SK-N-SH (cell line): Measurements from ENCODE around the gene NPEPL1. TPM values are rescaled to one million over a fixed set of nuclear protein-coding genes. Genes with fewer than 3 reads are reported as not detected.

Experiments
- CTCF ChIA-PET: fragments of 300-600, 350-600 bp; formaldehyde crosslinking; extraction: SDS; loops from one replicate; lab custom pipeline; 2021; lab: Yijun Ruan, JAX
- POLR2A ChIA-PET: fragments of 350-600 bp; sonication (Branson Sonifier 250); formaldehyde crosslinking; extraction: SDS; loops from one replicate; lab custom pipeline; 2020; ENCODE audit warnings: antibody characterized with exemption, inconsistent platforms; lab: Yijun Ruan, JAX
- DNase-seq: peaks from one replicate; pipeline ENCODE4 v3.0.0; 2012
- H2AFZ ChIP-seq: fragments of 200-600 bp; sonication (generic); 2 replicates; pipeline ENCODE4 v1.8.1; 2016; ENCODE audit warnings: antibody characterized with exemption, mild to moderate bottlenecking, low read depth
- H3F3A ChIP-seq: fragments of 200-600 bp; sonication (generic); replicated peaks from 2 replicates; pipeline ENCODE3; 2016; ENCODE audit warnings: antibody characterized with exemption, mild to moderate bottlenecking; ENCODE audit not compliant: insufficient read depth
- H3K27ac ChIP-seq, 2 experiments: fragments of 200-500 bp in 1 of 2; fragments of 200-600 bp in 1 of 2; sonication (Bioruptor generic) in 1 of 2; sonication (generic), shearing (Covaris generic) in 1 of 2; 2 replicates each; pipeline versions ENCODE4 v1.5.1 to v1.6.1; 2014 to 2016; ENCODE audit warnings: low read depth in 2 of 2, inconsistent platforms in 1 of 2, low read length in 1 of 2, mild to moderate bottlenecking in 1 of 2, mixed read lengths in 1 of 2
- H3K27me3 ChIP-seq: fragments of 200-600 bp; sonication (generic), shearing (Covaris generic); 2 replicates; pipeline ENCODE4 v1.6.1; 2016; ENCODE audit warnings: mixed run types; ENCODE audit not compliant: insufficient read depth
- H3K36me3 ChIP-seq, 2 experiments: fragments of 200-500 bp in 1 of 2; fragments of 200-600 bp in 1 of 2; sonication (Bioruptor generic) in 1 of 2; sonication (generic) in 1 of 2; replicated peaks in 1 of 2; 2 replicates each; pipeline versions ENCODE3 to v1.5.1; 2014 to 2016; ENCODE audit warnings: low read length in 1 of 2, mild to moderate bottlenecking in 1 of 2; ENCODE audit not compliant: insufficient read depth in 2 of 2, control insufficient read depth in 1 of 2
- H3K4me1 ChIP-seq, 2 experiments: fragments of 200-500 bp in 1 of 2; fragments of 200-600 bp in 1 of 2; sonication (Bioruptor generic) in 1 of 2; sonication (generic), shearing (Covaris generic) in 1 of 2; 2 replicates each; pipeline versions ENCODE4 v1.5.1 to v1.6.1; 2014 to 2016; ENCODE audit warnings: low read depth in 1 of 2, low read length in 1 of 2, mixed run types in 1 of 2; ENCODE audit not compliant: insufficient read depth in 2 of 2, control insufficient read depth in 1 of 2
- H3K4me2 ChIP-seq: fragments of 200-600 bp; sonication (generic), shearing (Covaris generic); 2 replicates; pipeline ENCODE4 v1.6.1; 2017; ENCODE audit warnings: mixed run types
- H3K4me3 ChIP-seq, 2 experiments: fragments of 200-500 bp in 1 of 2; fragments of 200-600 bp in 1 of 2; sonication (Bioruptor generic) in 1 of 2; sonication (generic), shearing (Covaris generic) in 1 of 2; 2 replicates each; pipeline versions ENCODE4 v1.5.1 to v1.8.1; 2014 to 2016; ENCODE audit warnings: low read depth in 2 of 2, inconsistent platforms in 1 of 2, low read length in 1 of 2, mild to moderate bottlenecking in 1 of 2, mixed read lengths in 1 of 2, moderate library complexity in 1 of 2
- H3K79me2 ChIP-seq: fragments of 200-600 bp; sonication (generic); 2 replicates; pipeline ENCODE4 v1.8.1; 2017; ENCODE audit warnings: mild to moderate bottlenecking; ENCODE audit not compliant: insufficient read depth
- H3K9ac ChIP-seq: fragments of 200-600 bp; sonication (generic); 2 replicates; pipeline ENCODE4 v1.6.1; 2017; ENCODE audit warnings: mixed run types
- H3K9me2 ChIP-seq: fragments of 200-600 bp; sonication (generic); 2 replicates; pipeline ENCODE4 v1.6.1; 2017; ENCODE audit warnings: mixed run types
- H3K9me3 ChIP-seq: fragments of 200-600 bp; sonication (generic); 2 replicates; pipeline ENCODE4 v1.6.1; 2017; ENCODE audit warnings: mixed run types, mild to moderate bottlenecking, moderate library complexity
- H4K20me1 ChIP-seq: fragments of 200-600 bp; sonication (generic); 2 replicates; pipeline ENCODE4 v1.6.1; 2017; ENCODE audit warnings: mild to moderate bottlenecking, mixed run types; ENCODE audit not compliant: insufficient read depth
- CHD2 ChIP-seq: fragments of 150-350 bp; IDR thresholded peaks from 2 replicates; pipeline ENCODE4 v1.6.1; 2018; ENCODE audit warnings: low read length; ENCODE audit not compliant: partially characterized antibody
- CTCF ChIP-seq: fragments of 200-600 bp; sonication (generic); IDR thresholded peaks from 2 replicates; pipeline ENCODE4 v1.6.1; 2017; ENCODE audit warnings: antibody characterized with exemption, mild to moderate bottlenecking, moderate library complexity
- ELF1 ChIP-seq: IDR thresholded peaks from 2 replicates; pipeline ENCODE4 v1.4.0; 2012
- EP300 ChIP-seq, 2 experiments: IDR thresholded peaks; 2 replicates each; pipeline versions ENCODE4 v1.4.0 to v1.6.1; 2012; ENCODE audit warnings: borderline replicate concordance in 1 of 2, low read depth in 1 of 2, low read length in 1 of 2
- FOSL2 ChIP-seq: IDR thresholded peaks from 2 replicates; pipeline ENCODE4 v1.4.0; 2012; ENCODE audit warnings: low read depth, mild to moderate bottlenecking, moderate library complexity, borderline replicate concordance
- FOXJ3 ChIP-seq: sonication (generic); formaldehyde crosslinking; IDR thresholded peaks from 2 replicates; pipeline ENCODE4 v1.5.1; 2020; ENCODE audit warnings: mild to moderate bottlenecking, missing genetic modification reagents
- GABPA ChIP-seq: IDR thresholded peaks from 2 replicates; pipeline ENCODE4 v1.4.0; 2012; ENCODE audit warnings: low read depth, mild to moderate bottlenecking
- GATA2 ChIP-seq: sonication (generic); formaldehyde crosslinking; IDR thresholded peaks from 2 replicates; pipeline ENCODE4 v1.5.0; 2020; ENCODE audit warnings: mild to moderate bottlenecking, missing genetic modification reagents
- IRF3 ChIP-seq: fragments of 150-350 bp; IDR thresholded peaks from 2 replicates; pipeline ENCODE4 v1.6.1; 2016; ENCODE audit warnings: mild to moderate bottlenecking, low read depth, low read length
- MAX ChIP-seq: IDR thresholded peaks from 2 replicates; pipeline ENCODE4 v1.4.0; 2012; ENCODE audit warnings: low read depth
- MEF2A ChIP-seq: IDR thresholded peaks from 2 replicates; pipeline ENCODE4 v1.4.0; 2012; ENCODE audit warnings: low read depth, borderline replicate concordance
- MXI1 ChIP-seq: IDR thresholded peaks from 2 replicates; pipeline ENCODE4 v1.6.1; 2012; ENCODE audit warnings: mild to moderate bottlenecking, low read depth, low read length, improper control_type of control experiment
- RCOR1 ChIP-seq: fragments of 150-350 bp; IDR thresholded peaks from 2 replicates; pipeline ENCODE4 v1.6.1; 2017; ENCODE audit warnings: antibody characterized with exemption, low read length
- RFX5 ChIP-seq: IDR thresholded peaks from 2 replicates; pipeline ENCODE4 v1.6.1; 2012; ENCODE audit warnings: mild to moderate bottlenecking, improper control_type of control experiment, low read length
- SIN3A ChIP-seq: IDR thresholded peaks from 2 replicates; pipeline ENCODE4 v1.6.1; 2012; ENCODE audit warnings: low read depth, mild to moderate bottlenecking, low read length, moderate library complexity, borderline replicate concordance
- SMC3 ChIP-seq: IDR thresholded peaks from 2 replicates; pipeline ENCODE4 v1.6.1; 2012; ENCODE audit warnings: low read depth, low read length, improper control_type of control experiment
- TCF12 ChIP-seq: IDR thresholded peaks from 2 replicates; pipeline ENCODE4 v1.4.0; 2012
- USF1 ChIP-seq: IDR thresholded peaks from 2 replicates; pipeline ENCODE4 v1.4.0; 2012; ENCODE audit warnings: low read depth, borderline replicate concordance
- ZBTB33 ChIP-seq: IDR thresholded peaks from 2 replicates; pipeline ENCODE4 v1.4.0; 2012; ENCODE audit warnings: low read depth, borderline replicate concordance
- WGBS: methylation state at CpG from one replicate; pipeline ENCODE4 v1.1.6; 2017; ENCODE audit warnings: low lambda C conversion rate; 5-methylcytosine and 5-hydroxymethylcytosine counted together
- polyA plus RNA-seq, 3 experiments: library from polyadenylated mRNA; depleted of rRNA; stranded (reverse); fragments of >200 nt; gene quantifications; 2 replicates each; pipeline ENCODE4 v1.2.3, GENCODE V29; 2012

The NPEPL1 gene
- polyA plus RNA-seq, 1 of the 3 experiments (the other 2 are of a cell fraction) = 2.8 TPM

GRCh38 chr20:58731192-58731591 is 38.6 kb downstream of the NPEPL1 start:
- TF ChIP-seq RCOR1 (no peak), ZBTB33 (no peak), MAX (no peak), FOXJ3 (CRISPR knock-in tag) (no peak), SIN3A (no peak), MXI1 (no peak), SMC3 (no peak), CHD2 (no peak), RFX5 (no peak), USF1 (no peak), ELF1 (no peak), GABPA (no peak), TCF12 (no peak), CTCF (no peak), GATA2 (CRISPR knock-in tag) (no peak)
- no peak overlapping the region for H3K4me3 ChIP-seq
- no peak for DNase-seq
- no peaks in the 10 kb centered on the region for H3F3A ChIP-seq
- WGBS = 56% methylated on average over 2 of the region's 2 CpGs
- ChIA-PET POLR2A (no interaction called here), CTCF (no interaction called here)
- no peak overlapping the region for H3K27ac ChIP-seq
- H3K36me3 ChIP-seq = no peaks in the 10 kb centered on the region
- H3K9ac ChIP-seq = no peak overlapping the region
- no peaks in the 10 kb centered on the region for H3K4me1 ChIP-seq
- no peaks in the 10 kb centered on the region for H3K9me2 ChIP-seq
- peaks cover 4% of the 10 kb centered on the region; the same call in 1 of the 2 replicates for H3K9me3 ChIP-seq
- H3K27me3 ChIP-seq = no peaks in the 10 kb centered on the region
- H4K20me1 ChIP-seq = no peaks in the 10 kb centered on the region
- no peak overlapping the region for H2AFZ ChIP-seq
- no peaks in the 10 kb centered on the region for H3K79me2 ChIP-seq
- no peak overlapping the region for H3K4me2 ChIP-seq

- Histone ChIP-seq H3K27ac (no peak overlapping the region), H4K20me1 (no peaks in the 10 kb centered on the region), H3K9me2 (no peaks in the 10 kb centered on the region), H3K9ac (no peak overlapping the region), H3K27me3 (no peaks in the 10 kb centered on the region), H3F3A (no peaks in the 10 kb centered on the region), H3K4me3 (no peak overlapping the region), H3K36me3 (no peaks in the 10 kb centered on the region), H3K4me1 (no peaks in the 10 kb centered on the region), H3K9me3 (no peaks in the 10 kb centered on the region), H3K4me2 (no peak overlapping the region), H2AFZ (no peak overlapping the region), H3K79me2 (no peaks in the 10 kb centered on the region)
- CTCF ChIA-PET = no interaction called here
- TF ChIP-seq MEF2A = no peak
- TF ChIP-seq MXI1 = no peak
- TF ChIP-seq EP300 (IDR thresholded peaks at IDR 0.05; ENCODE audit: borderline replicate concordance in 1 of 2, low read depth in 1 of 2, low read length in 1 of 2) = no peak
- TF ChIP-seq SMC3 = no peak
- no peak for TF ChIP-seq ELF1
- TF ChIP-seq FOSL2 = no peak
- no peak for TF ChIP-seq CHD2
- no peak for TF ChIP-seq GABPA
- no peak for TF ChIP-seq USF1
- TF ChIP-seq IRF3 = no peak
- DNase-seq = no peak
- WGBS = 21% methylated on average over 1 of the region's 1 CpG
- POLR2A ChIA-PET = no interaction called here
Observed at GRCh38 chr20:58737198-58737597, 44.6 kb downstream of the NPEPL1 start.
